BE2C (cell line): ENCODE measurements around the gene SBK2.
A peak's percentile ranks its signal among the peaks of the same experiment; 100 is the strongest.

Experiments used
- DNase-seq: peaks from one replicate; pipeline ENCODE4 v3.0.0-alpha.2; 2020
- H3K27me3 ChIP-seq: fragments of 250-450 bp; sonication (Bioruptor Pico); 2 replicates; pipeline ENCODE4 v1.5.1; 2020; ENCODE audit warnings: mild to moderate bottlenecking
- H3K36me3 ChIP-seq: fragments of 250-450 bp; sonication (Bioruptor Pico); 2 replicates; pipeline ENCODE4 v1.5.1; 2020; ENCODE audit warnings: mild to moderate bottlenecking
- H3K4me1 ChIP-seq: fragments of 250-450 bp; sonication (Bioruptor Pico); 2 replicates; pipeline ENCODE4 v1.5.1; 2020
- H3K4me3 ChIP-seq: 2 replicates; pipeline ENCODE4 v1.5.1; 2011; ENCODE audit warnings: low read depth, low read length
- H3K9me3 ChIP-seq: fragments of 250-450 bp; sonication (Bioruptor Pico); 2 replicates; pipeline ENCODE4 v1.5.1; 2020
- CTCF ChIP-seq: IDR thresholded peaks from 2 replicates; pipeline ENCODE4 v1.5.1; 2012; ENCODE audit warnings: mild to moderate bottlenecking, low read depth, low read length

The SBK2 gene

GRCh38 chr19:55525289-55526101, 11.4 kb downstream of the SBK2 start:
- no peak for DNase-seq
- Histone ChIP-seq H3K4me1 (peaks cover 5% of the 10 kb centered on the region), H3K4me3 (no peak overlapping the region), H3K36me3 (no peaks in the 10 kb centered on the region), H3K27me3 (no peaks in the 10 kb centered on the region), H3K9me3 (no peaks in the 10 kb centered on the region)
- no peak for TF ChIP-seq CTCF

GRCh38 chr19:55520691-55521292, 16.1 kb downstream of the SBK2 start:
- no peaks in the 10 kb centered on the region for H3K27me3 ChIP-seq
- no peak overlapping the region for H3K4me3 ChIP-seq
- peaks cover 5% of the 10 kb centered on the region for H3K4me1 ChIP-seq
- H3K36me3 ChIP-seq, result no peaks in the 10 kb centered on the region
- no peaks in the 10 kb centered on the region for H3K9me3 ChIP-seq
- DNase-seq, result no peak
- no peak for TF ChIP-seq CTCF

GRCh38 chr19:55519451-55520311, 17.3 kb downstream of the SBK2 start:
- Histone ChIP-seq H3K4me3 (no peak overlapping the region), H3K27me3 (no peaks in the 10 kb centered on the region), H3K9me3 (no peaks in the 10 kb centered on the region), H3K4me1 (peaks cover 5% of the 10 kb centered on the region), H3K36me3 (no peaks in the 10 kb centered on the region)
- TF ChIP-seq CTCF, result no peak
- no peak for DNase-seq

- Histone ChIP-seq H3K36me3 (no peaks in the 10 kb centered on the region), H3K4me1 (peaks cover 5% of the 10 kb centered on the region), H3K9me3 (no peaks in the 10 kb centered on the region), H3K27me3 (peaks cover 4% of the 10 kb centered on the region; the same call in 1 of the 2 replicates), H3K4me3 (peak overlapping the region; percentile 48)
- peak; percentile 87 for TF ChIP-seq CTCF
- DNase-seq, result peak; percentile 95
Measured at GRCh38 chr19:55516878-55517620, 19.9 kb downstream of the SBK2 start.

GRCh38 chr19:55508120-55508519, 28.8 kb downstream of the SBK2 start:
- no peak for TF ChIP-seq CTCF
- H3K4me1 ChIP-seq, result no peaks in the 10 kb centered on the region
- no peak overlapping the region for H3K4me3 ChIP-seq
- no peaks in the 10 kb centered on the region for H3K36me3 ChIP-seq
- H3K27me3 ChIP-seq, result no peaks in the 10 kb centered on the region; the same call in none of the 2 replicates
- peaks cover 4% of the 10 kb centered on the region for H3K9me3 ChIP-seq
- no peak for DNase-seq
